Fibroblast of lung (primary cell): ENCODE measurements around the gene COMT. TPM values are rescaled to one million over a fixed set of nuclear protein-coding genes. Genes with fewer than 3 reads are reported as not detected.
A peak's percentile ranks its signal among the peaks of the same experiment; 100 is the strongest.

ENCODE experiments used
- DNase-seq, 2 donors: peaks; one replicate each; pipeline versions ENCODE4 v3.0.0 to v3.0.0-alpha.2; 2010; ENCODE audit warnings: low read depth in 2 of 2
- H2AFZ ChIP-seq: 2 replicates; pipeline ENCODE4 v1.5.1; 2012; ENCODE audit warnings: low read length, control low read depth, inconsistent platforms
- H3K27ac ChIP-seq: 2 replicates; pipeline ENCODE4 v1.5.1; 2011; ENCODE audit warnings: low read length, control low read depth; ENCODE audit not compliant: insufficient read depth
- H3K27me3 ChIP-seq: 2 replicates; pipeline ENCODE4 v1.5.1; 2011; ENCODE audit warnings: mild to moderate bottlenecking, low read length; ENCODE audit not compliant: control insufficient read depth, insufficient read depth
- H3K36me3 ChIP-seq: 2 replicates; pipeline ENCODE4 v1.5.1; 2011; ENCODE audit warnings: low read length; ENCODE audit not compliant: control insufficient read depth, insufficient read depth
- H3K4me1 ChIP-seq: 2 replicates; pipeline ENCODE4 v1.5.1; 2011; ENCODE audit warnings: low read length; ENCODE audit not compliant: control insufficient read depth, insufficient read depth; ENCODE audit errors: extremely low read depth
- H3K4me2 ChIP-seq: 2 replicates; pipeline ENCODE4 v1.5.1; 2011; ENCODE audit warnings: low read length, control low read depth; ENCODE audit not compliant: insufficient read depth; ENCODE audit errors: extremely low read depth
- H3K4me3 ChIP-seq, 4 experiments: fragments of 200-600 bp in 1 of 4; sonication (generic) in 1 of 4; replicated peaks in 1 of 4; 2 replicates each; pipeline ENCODE4 v1.5.1; 2011 to 2016; ENCODE audit warnings: low read length in 4 of 4, low read depth in 3 of 4, mild to moderate bottlenecking in 3 of 4, control low read depth in 2 of 4, inconsistent platforms in 1 of 4, mixed read lengths in 1 of 4; ENCODE audit not compliant: insufficient read depth in 1 of 4; ENCODE audit errors: control extremely low read depth in 1 of 4
- H3K79me2 ChIP-seq: 2 replicates; pipeline ENCODE4 v1.5.1; 2012; ENCODE audit warnings: mild to moderate bottlenecking, low read length, inconsistent platforms; ENCODE audit not compliant: control insufficient read depth, insufficient read depth
- H3K9ac ChIP-seq: 2 replicates; pipeline ENCODE4 v1.5.1; 2011; ENCODE audit warnings: mild to moderate bottlenecking, low read length, control low read depth; ENCODE audit not compliant: insufficient read depth
- H3K9me3 ChIP-seq: 2 replicates; pipeline ENCODE4 v1.5.1; 2012; ENCODE audit warnings: low read depth, low read length; ENCODE audit not compliant: control insufficient read depth, insufficient read depth
- H4K20me1 ChIP-seq: 2 replicates; pipeline ENCODE4 v1.5.1; 2011; ENCODE audit warnings: low read length; ENCODE audit not compliant: control insufficient read depth, insufficient read depth; ENCODE audit errors: extremely low read depth
- CTCF ChIP-seq, 2 donors: IDR thresholded peaks in 1 of 2; conservative IDR thresholded peaks in 1 of 2; 1 replicate in 1 of 2; 2 replicates in 1 of 2; pipeline ENCODE4 v1.5.1; 2011 to 2012; ENCODE audit warnings: low read length in 2 of 2, control low read depth in 1 of 2, inconsistent platforms in 1 of 2, low read depth in 1 of 2, mild to moderate bottlenecking in 1 of 2
- EZH2 ChIP-seq: IDR thresholded peaks from 2 replicates; pipeline ENCODE4 v1.5.1; 2012; ENCODE audit warnings: low read length, control low read depth, mild to moderate bottlenecking; ENCODE audit errors: missing control alignments
- polyA plus RNA-seq, 2 donors: library from polyadenylated mRNA; depleted of rRNA in 1 of 2; stranded (reverse) in 1 of 2; unstranded in 1 of 2; fragments of >200 nt; gene quantifications; 2 replicates each; pipeline ENCODE4 v1.2.1, GENCODE V29; 2011 to 2012; ENCODE audit warnings: missing spikeins in 1 of 2
- total RNA-seq: library from RNA; depleted of rRNA; stranded (reverse); fragments of >200 nt; gene quantifications from 2 replicates; pipeline ENCODE4 v1.2.1, GENCODE V29; 2014

The COMT gene
- total and polyA plus RNA-seq, 2 donors (not counting 1 experiment from before 2014, with no cell fraction given), result 208 to 305 TPM

- Histone ChIP-seq H3K4me2 (no peak overlapping the region), H3K4me3 (no peak overlapping the region), H3K79me2 (no peaks in the 10 kb centered on the region), H4K20me1 (no peaks in the 10 kb centered on the region), H3K27ac (no peak overlapping the region), H3K36me3 (no peaks in the 10 kb centered on the region), H3K4me1 (no peaks in the 10 kb centered on the region), H3K9me3 (no peaks in the 10 kb centered on the region), H3K9ac (no peak overlapping the region), H2AFZ (no peak overlapping the region), H3K27me3 (peaks cover 12% of the 10 kb centered on the region)
- TF ChIP-seq EZH2 (no peak), CTCF (conservative IDR thresholded peaks at IDR 0.05 in 1 of 2, IDR thresholded peaks at IDR 0.05 in 1 of 2; ENCODE audit: low read depth in 1 of 2, low read length in 2 of 2) (no peak)
- no peak for DNase-seq
Measured at GRCh38 chr22:20014526-20015186, 73.1 kb downstream of the COMT start.

DNA sequence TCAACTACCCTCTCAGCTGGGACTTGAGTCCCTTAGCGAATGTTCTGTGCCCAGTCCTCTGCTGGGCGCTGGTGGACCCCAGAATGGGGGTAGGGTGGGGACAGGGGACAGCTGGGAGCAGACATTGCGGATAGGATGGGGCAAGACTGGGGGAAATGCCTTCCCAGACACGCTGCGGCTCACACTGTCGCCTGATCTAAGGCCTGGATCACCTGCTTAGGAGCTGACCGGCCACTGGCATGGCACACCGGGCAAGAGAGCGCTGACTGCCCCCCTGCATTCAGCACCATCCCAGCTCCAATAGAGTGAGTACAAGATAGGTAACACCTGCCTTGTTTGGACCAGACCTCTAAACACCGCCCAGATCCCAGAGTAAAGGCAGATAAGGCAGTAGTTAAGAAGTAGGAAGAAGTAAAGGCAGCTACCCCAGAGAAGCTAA, 73.6 kb downstream of the COMT start:
- DNase-seq, result no peak
- Histone ChIP-seq H4K20me1 (no peaks in the 10 kb centered on the region), H2AFZ (no peak overlapping the region), H3K79me2 (no peaks in the 10 kb centered on the region), H3K27me3 (peaks cover 12% of the 10 kb centered on the region), H3K27ac (no peak overlapping the region), H3K9ac (no peak overlapping the region), H3K36me3 (no peaks in the 10 kb centered on the region), H3K4me2 (no peak overlapping the region), H3K4me3 (no peak overlapping the region), H3K9me3 (no peaks in the 10 kb centered on the region), H3K4me1 (no peaks in the 10 kb centered on the region)
- peak; percentile 81 for TF ChIP-seq EZH2
- TF ChIP-seq CTCF (conservative IDR thresholded peaks at IDR 0.05 in 1 of 2, IDR thresholded peaks at IDR 0.05 in 1 of 2; ENCODE audit: low read depth in 1 of 2, low read length in 2 of 2), result no peak

DNA sequence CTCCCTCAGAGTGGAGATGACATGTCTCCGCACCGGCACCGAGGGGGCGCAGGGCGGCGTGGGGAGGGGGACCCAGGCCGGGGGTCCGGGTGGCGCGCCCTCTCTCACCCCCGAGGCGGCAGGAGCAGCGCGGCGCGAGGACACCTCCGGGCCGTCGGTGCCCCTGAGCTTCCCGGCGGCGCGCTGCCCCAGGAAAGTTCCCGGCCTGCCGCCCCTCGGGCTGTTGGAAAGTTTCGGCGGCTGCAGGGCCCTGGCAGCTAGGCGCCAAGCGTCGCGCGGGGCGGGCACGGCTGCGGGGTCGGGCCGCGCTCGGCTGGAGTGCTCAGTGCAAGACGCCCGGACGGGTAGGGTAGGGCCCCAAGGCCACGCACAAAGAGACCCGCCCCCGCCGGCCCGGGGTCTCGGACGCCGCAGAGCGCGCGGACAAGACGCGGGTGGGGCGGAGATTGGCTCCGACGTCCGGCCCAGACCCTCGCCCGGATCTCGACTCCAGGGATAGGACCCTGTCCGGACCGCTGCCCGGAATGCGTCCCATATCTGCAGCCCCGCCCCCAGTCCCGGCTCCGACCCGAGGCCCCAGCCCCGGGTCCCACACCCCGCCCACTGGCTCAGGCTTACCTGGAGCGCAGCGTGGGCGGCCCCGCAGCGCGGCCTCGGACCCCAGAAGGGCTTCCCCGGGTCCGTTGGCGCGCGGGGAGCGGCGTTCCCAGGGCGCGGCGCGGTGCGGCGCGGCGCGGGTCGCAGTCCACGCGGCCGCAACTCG, 74.6 kb downstream of the COMT start:
- Histone ChIP-seq H3K9ac (no peak overlapping the region), H2AFZ (no peak overlapping the region), H3K79me2 (peaks cover 1% of the 10 kb centered on the region), H3K4me2 (peak overlapping the region; percentile 58), H3K9me3 (no peaks in the 10 kb centered on the region), H3K36me3 (no peaks in the 10 kb centered on the region), H3K4me1 (no peaks in the 10 kb centered on the region), H4K20me1 (no peaks in the 10 kb centered on the region), H3K4me3 (peak overlapping the region; percentile 21 to 59 (median 37)), H3K27me3 (peaks cover 12% of the 10 kb centered on the region), H3K27ac (no peak overlapping the region)
- no peak for DNase-seq
- peak; percentile 6 for TF ChIP-seq EZH2
- no peak for TF ChIP-seq CTCF (conservative IDR thresholded peaks at IDR 0.05 in 1 of 2, IDR thresholded peaks at IDR 0.05 in 1 of 2; ENCODE audit: low read depth in 1 of 2, low read length in 2 of 2)
